Posterior cingulate gyrus (tissue), 11 donors: ENCODE measurements around the gene SEPTIN11.
A peak's percentile ranks its signal among the peaks of the same experiment; 100 is the strongest.

Experiments
- DNase-seq, 10 donors: peaks; one replicate each; pipeline versions ENCODE4 v3.0.0 to v3.0.0-alpha.2; 2020 to 2021; ENCODE audit warnings: mixed read lengths in 3 of 10
- intact Hi-C: fragments of 100-400 bp; cut with DNase I; formaldehyde crosslinking; loops from one replicate; pipeline ENCODE4 v1.15.1; 2023

SEPTIN11 gene

GRCh38 chr4:76997532-76997931 lies 48.0 kb downstream of the SEPTIN11 start:
- intact Hi-C loops = no loop called here

GRCh38 chr4:76998251-76998901 lies 48.8 kb downstream of the SEPTIN11 start:
- intact Hi-C loops = no loop called here
- peak in 4 of 10 donors; percentile 14 to 77 (median 46) for DNase-seq

More at GRCh38 chr4:76997532-76997931, 48.0 kb downstream of the SEPTIN11 start:
- DNase-seq = peak in 2 of 10 donors; percentile 12 to 77
